BLaER1 treated with 17β-estradiol and CSF1 and Interleukin-3, amounts not matched to agents 10 nM and 100 nM (cell line): ENCODE data around the gene CD200R1L.

Source experiments
- H3K27ac ChIP-seq, 11 experiments: shearing (Covaris generic); formaldehyde crosslinking; 2 replicates each; pipeline ENCODE4 v1.8.1; 2022
- H3K27me3 ChIP-seq, 11 experiments: shearing (Covaris generic); formaldehyde crosslinking; 2 replicates each; pipeline ENCODE4 v1.8.1; 2022
- H3K36me3 ChIP-seq, 11 experiments: shearing (Covaris generic); formaldehyde crosslinking; 2 replicates each; pipeline ENCODE4 v1.8.1; 2022
- H3K4me1 ChIP-seq, 10 experiments: shearing (Covaris generic); formaldehyde crosslinking; 2 replicates each; pipeline ENCODE4 v1.8.1; 2022
- H3K4me2 ChIP-seq, 11 experiments: shearing (Covaris generic); formaldehyde crosslinking; 2 replicates each; pipeline ENCODE4 v1.8.1; 2022
- H3K4me3 ChIP-seq, 10 experiments: shearing (Covaris generic); formaldehyde crosslinking; 2 replicates each; pipeline ENCODE4 v1.8.1; 2022
- H3K9ac ChIP-seq, 11 experiments: shearing (Covaris generic); formaldehyde crosslinking; 2 replicates each; pipeline ENCODE4 v1.8.1; 2022
- H3K9me3 ChIP-seq, 11 experiments: shearing (Covaris generic); formaldehyde crosslinking; replicated peaks in 1 of 11; 2 replicates each; pipeline ENCODE4 v1.8.1; 2022
- H4K20me1 ChIP-seq, 11 experiments: shearing (Covaris generic); formaldehyde crosslinking; 2 replicates each; pipeline ENCODE4 v1.8.1; 2022
- Cebpa-rat ChIP-seq, 11 experiments: shearing (Covaris generic); IDR thresholded peaks; 2 replicates each; pipeline ENCODE4 v1.8.1; 2022

The CD200R1L gene

GRCh38 chr3:112847692-112848091 is 1.0 kb upstream of the CD200R1L start:
- Histone ChIP-seq H4K20me1 (no peaks in the 10 kb centered on the region), H3K4me3 (peak overlapping the region in 1 of 10 experiments; percentile 10; a peak in 1 of 20 replicates), H3K36me3 (peaks cover 0 to 3% (median 0%) of the 10 kb centered on the region in 11 experiments; a peak in 1 of 22 replicates), H3K27ac (peak overlapping the region in 9 of 11 experiments; percentile 26 to 66 (median 60); a peak in 17 of 22 replicates), H3K4me2 (peak overlapping the region; percentile 31 to 58 (median 46)), H3K27me3 (no peaks in the 10 kb centered on the region), H3K4me1 (peaks cover 4 to 20% (median 13%) of the 10 kb centered on the region in 10 experiments; a peak in 16 of 20 replicates), H3K9ac (no peak overlapping the region), H3K9me3 (peaks cover 49 to 67% (median 60%) of the 10 kb centered on the region in 11 experiments)
- TF ChIP-seq Cebpa-rat (IDR thresholded peaks at IDR 0.05), result no peak

DNA sequence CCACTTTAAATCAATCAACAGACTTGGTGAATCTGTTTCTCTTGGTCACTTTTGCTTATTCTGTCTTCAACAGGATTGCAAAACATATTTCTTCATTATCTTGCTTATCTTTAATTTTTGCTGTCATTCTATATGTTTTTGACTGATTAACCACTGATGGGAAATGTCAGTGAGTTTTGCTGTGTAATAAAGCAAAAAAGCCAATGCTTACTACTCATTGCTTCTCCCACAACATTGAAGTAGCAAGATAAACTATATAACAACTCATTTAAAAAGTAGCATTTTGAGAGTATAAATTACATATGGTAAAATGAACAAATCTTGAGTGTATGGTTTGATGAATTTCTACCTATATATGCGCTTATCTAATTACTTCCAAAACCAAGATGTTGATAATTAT is 892 bp downstream of the CD200R1L start:
- no peak overlapping the region for H3K4me3 ChIP-seq
- no peak overlapping the region for H3K9ac ChIP-seq
- 0 out of 22 replicates have a peak, but pooled peaks cover 0 to 3% (median 0%) of the 10 kb centered on the region in 11 experiments for H3K36me3 ChIP-seq
- peaks cover 4 to 20% (median 13%) of the 10 kb centered on the region in 10 experiments; a peak in 16 of 20 replicates for H3K4me1 ChIP-seq
- no peak overlapping the region for H3K27ac ChIP-seq
- no peaks in the 10 kb centered on the region for H4K20me1 ChIP-seq
- H3K27me3 ChIP-seq, result no peaks in the 10 kb centered on the region
- no peak overlapping the region for H3K4me2 ChIP-seq
- peaks cover 49 to 67% (median 58%) of the 10 kb centered on the region in 11 experiments for H3K9me3 ChIP-seq
- no peak for TF ChIP-seq Cebpa-rat (IDR thresholded peaks at IDR 0.05)

GRCh38 chr3:112829046-112829445 is 17.6 kb downstream of the CD200R1L start:
- no peak for TF ChIP-seq Cebpa-rat (IDR thresholded peaks at IDR 0.05)
- no peak overlapping the region for H3K4me2 ChIP-seq
- H3K9me3 ChIP-seq, result peaks cover 0 to 1% (median 0%) of the 10 kb centered on the region in 11 experiments; a peak in 2 of 22 replicates
- H3K36me3 ChIP-seq, result no peaks in the 10 kb centered on the region
- H3K27me3 ChIP-seq, result no peaks in the 10 kb centered on the region
- H3K4me1 ChIP-seq, result no peaks in the 10 kb centered on the region
- H3K27ac ChIP-seq, result no peak overlapping the region
- no peak overlapping the region for H3K9ac ChIP-seq
- no peak overlapping the region for H3K4me3 ChIP-seq
- no peaks in the 10 kb centered on the region for H4K20me1 ChIP-seq

DNA sequence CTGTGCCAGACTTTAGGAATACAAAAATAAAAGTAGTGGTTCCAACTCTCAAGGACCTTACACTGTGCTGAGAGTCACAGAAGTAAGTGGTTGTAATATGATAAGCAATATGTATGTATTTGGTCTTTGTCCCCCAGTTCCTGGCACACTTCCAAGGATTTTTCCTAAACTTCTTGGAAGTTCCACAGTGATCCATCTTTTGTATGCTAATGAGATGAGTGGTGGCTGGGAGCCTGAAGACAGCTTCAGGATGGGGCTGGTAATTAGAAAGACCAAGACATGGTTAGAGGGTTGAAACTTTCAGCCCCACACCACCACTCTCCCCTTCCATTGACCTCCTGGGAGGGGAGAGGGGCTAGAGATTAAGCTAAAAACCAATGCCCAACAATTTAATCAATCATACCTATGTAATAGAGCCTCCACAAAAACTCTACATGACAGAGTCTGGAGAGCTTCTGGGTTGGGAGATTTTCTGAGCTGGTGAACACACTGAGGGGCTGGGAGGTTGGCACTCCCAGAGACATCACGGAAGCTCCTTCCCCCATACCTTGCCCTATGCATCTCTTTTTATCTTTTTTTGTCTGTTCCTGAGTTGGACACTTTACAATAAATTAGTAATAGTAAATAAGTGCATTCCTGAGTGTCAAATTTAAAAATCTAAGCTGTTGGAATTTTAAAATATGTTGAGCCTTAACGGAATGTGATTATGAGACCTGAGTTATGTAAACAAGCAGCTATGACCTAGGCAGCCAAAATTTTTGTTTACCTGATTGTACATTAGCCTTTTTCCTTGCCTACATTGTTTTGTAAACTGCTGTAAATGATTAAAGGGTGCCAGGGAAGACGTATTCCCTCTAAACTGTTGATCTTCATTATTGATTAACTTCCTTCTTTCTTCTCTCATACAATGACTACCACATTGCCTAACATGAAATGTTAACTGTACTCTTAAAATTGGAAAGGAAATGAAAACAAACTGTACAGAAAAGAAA is 24.3 kb downstream of the CD200R1L start:
- Histone ChIP-seq H3K9ac (no peak overlapping the region), H3K4me1 (peaks cover 0 to 31% (median 3%) of the 10 kb centered on the region in 10 experiments; a peak in 9 of 20 replicates), H3K4me2 (no peak overlapping the region), H3K36me3 (no peaks in the 10 kb centered on the region), H3K9me3 (peaks cover 5 to 15% (median 12%) of the 10 kb centered on the region in 11 experiments; a peak in 17 of 22 replicates), H3K27ac (no peak overlapping the region), H3K27me3 (no peaks in the 10 kb centered on the region), H4K20me1 (no peaks in the 10 kb centered on the region), H3K4me3 (no peak overlapping the region)
- TF ChIP-seq Cebpa-rat (IDR thresholded peaks at IDR 0.05), result no peak

DNA sequence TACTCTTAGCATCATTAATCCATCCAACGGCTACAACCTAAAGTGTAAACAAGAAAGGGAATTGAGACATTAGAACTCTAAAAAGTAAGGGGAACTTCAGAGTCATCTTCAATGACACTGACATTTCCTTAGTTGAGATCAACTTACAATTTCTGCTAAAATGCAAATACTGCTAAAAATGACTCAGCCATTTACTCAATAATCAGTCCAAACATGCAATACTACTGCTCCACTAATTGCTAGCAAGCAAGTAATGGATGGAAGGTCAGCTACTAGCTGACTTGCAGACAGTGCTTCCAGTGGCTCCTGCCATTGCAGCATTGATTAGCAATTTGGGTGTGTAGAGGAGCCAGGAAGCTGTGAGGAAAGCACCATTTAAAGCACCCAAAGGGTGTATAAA is 28.4 kb downstream of the CD200R1L start:
- Histone ChIP-seq H3K4me2 (peak overlapping the region in 3 of 11 experiments; percentile 45 to 68 (median 47); a peak in 7 of 22 replicates), H3K9me3 (peaks cover 5 to 15% (median 12%) of the 10 kb centered on the region in 11 experiments; a peak in 17 of 22 replicates), H3K27ac (peak overlapping the region in 4 of 11 experiments; percentile 10 to 78 (median 58); a peak in 7 of 22 replicates), H3K36me3 (no peaks in the 10 kb centered on the region), H3K9ac (peak overlapping the region in 1 of 11 experiments; percentile 23; a peak in 1 of 22 replicates), H3K27me3 (no peaks in the 10 kb centered on the region), H4K20me1 (no peaks in the 10 kb centered on the region), H3K4me1 (peaks cover 12 to 70% (median 18%) of the 10 kb centered on the region in 10 experiments), H3K4me3 (no peak overlapping the region)
- peak in 1 of 11 experiments; percentile 52; a peak in 1 of 22 replicates for TF ChIP-seq Cebpa-rat (IDR thresholded peaks at IDR 0.05)

- no peak for TF ChIP-seq Cebpa-rat (IDR thresholded peaks at IDR 0.05)
- Histone ChIP-seq H3K4me1 (peaks cover 16 to 75% (median 23%) of the 10 kb centered on the region in 10 experiments), H3K36me3 (no peaks in the 10 kb centered on the region), H3K4me2 (peak overlapping the region in 3 of 11 experiments; percentile 45 to 68 (median 47); a peak in 7 of 22 replicates), H3K9ac (peak overlapping the region in 1 of 11 experiments; percentile 23; a peak in 1 of 22 replicates), H3K9me3 (peaks cover 5 to 15% (median 12%) of the 10 kb centered on the region in 11 experiments; a peak in 17 of 22 replicates), H3K27me3 (no peaks in the 10 kb centered on the region), H3K27ac (peak overlapping the region in 4 of 11 experiments; percentile 10 to 78 (median 58); a peak in 7 of 22 replicates), H3K4me3 (no peak overlapping the region), H4K20me1 (no peaks in the 10 kb centered on the region)
Observed at GRCh38 chr3:112817797-112818196, 28.9 kb downstream of the CD200R1L start.

- Histone ChIP-seq H3K4me2 (peak overlapping the region in 3 of 11 experiments; percentile 45 to 68 (median 47); a peak in 6 of 22 replicates), H3K27ac (peak overlapping the region in 3 of 11 experiments; percentile 7 to 78 (median 51); a peak in 5 of 22 replicates), H4K20me1 (no peaks in the 10 kb centered on the region), H3K9ac (no peak overlapping the region), H3K27me3 (no peaks in the 10 kb centered on the region), H3K9me3 (peaks cover 5 to 15% (median 12%) of the 10 kb centered on the region in 11 experiments; a peak in 17 of 22 replicates), H3K4me3 (no peak overlapping the region), H3K36me3 (no peaks in the 10 kb centered on the region), H3K4me1 (peaks cover 16 to 80% (median 24%) of the 10 kb centered on the region in 10 experiments)
- TF ChIP-seq Cebpa-rat (IDR thresholded peaks at IDR 0.05), result no peak
Observed at GRCh38 chr3:112817271-112817670, 29.4 kb downstream of the CD200R1L start.

- H3K9ac ChIP-seq, result no peak overlapping the region
- H4K20me1 ChIP-seq, result no peaks in the 10 kb centered on the region
- peaks cover 5 to 15% (median 12%) of the 10 kb centered on the region in 11 experiments; a peak in 17 of 22 replicates for H3K9me3 ChIP-seq
- no peaks in the 10 kb centered on the region for H3K36me3 ChIP-seq
- no peak for TF ChIP-seq Cebpa-rat (IDR thresholded peaks at IDR 0.05)
- H3K27ac ChIP-seq, result no peak overlapping the region
- H3K4me1 ChIP-seq, result peaks cover 16 to 85% (median 30%) of the 10 kb centered on the region in 10 experiments
- no peak overlapping the region for H3K4me3 ChIP-seq
- H3K27me3 ChIP-seq, result no peaks in the 10 kb centered on the region
- peak overlapping the region in 2 of 11 experiments; percentile 29 to 43; a peak in 1 of 22 replicates for H3K4me2 ChIP-seq
Observed at GRCh38 chr3:112815981-112816380, 30.7 kb downstream of the CD200R1L start.
